ENCODE results near the gene PRG2. TPM values are rescaled to one million over a fixed set of nuclear protein-coding genes. Genes with fewer than 3 reads are reported as not detected.

Gene PRG2
- polyA plus RNA-seq, 2 of the 4 experiments (the other 2 are of a cell fraction) = not detected

DNA sequence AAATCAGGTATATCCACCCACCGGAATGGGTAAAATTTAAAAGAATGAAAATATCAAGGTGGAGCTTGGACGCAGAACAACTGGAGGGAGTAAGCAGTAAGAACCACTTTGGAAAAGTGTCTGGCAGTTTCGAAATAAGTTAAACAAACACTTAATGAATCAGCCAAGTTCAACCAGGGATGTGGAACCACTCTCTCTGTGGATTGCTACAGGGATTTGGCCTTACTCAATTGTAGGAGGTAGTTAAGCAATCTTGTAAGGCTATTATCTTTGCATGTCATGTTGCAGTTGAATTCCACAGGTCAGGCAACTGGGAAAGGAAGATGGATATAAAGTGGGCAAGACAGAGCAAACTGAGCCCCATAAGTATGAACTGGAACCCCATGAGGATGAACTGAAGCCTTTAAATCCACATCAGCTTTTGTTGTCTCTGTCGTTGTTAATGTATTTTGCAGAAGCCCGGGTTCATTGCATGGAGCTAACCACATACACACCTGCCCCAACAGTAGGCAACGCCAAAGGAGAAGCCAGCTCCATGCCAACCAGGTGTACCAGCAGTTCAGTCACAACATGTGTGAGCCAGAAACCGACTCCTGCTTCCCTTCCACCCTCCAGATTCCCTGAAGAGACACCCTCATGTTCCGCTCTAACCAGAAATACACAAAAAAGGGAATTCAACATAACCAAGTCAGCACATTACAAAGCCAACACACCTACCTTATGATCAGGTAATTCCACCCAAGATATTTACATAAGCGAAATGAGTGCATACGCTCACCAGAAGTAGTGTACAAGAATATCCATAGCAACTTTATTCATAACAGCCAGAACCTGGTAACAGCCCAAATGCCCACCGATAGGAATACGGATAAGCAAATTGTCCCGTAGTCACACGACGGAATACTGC, 44.4 kb upstream of the PRG2 start (continued):
- no peak for TF ChIP-seq ZC3H11A (IDR thresholded peaks at IDR 0.05)
- TF ChIP-seq, protein P1, sequence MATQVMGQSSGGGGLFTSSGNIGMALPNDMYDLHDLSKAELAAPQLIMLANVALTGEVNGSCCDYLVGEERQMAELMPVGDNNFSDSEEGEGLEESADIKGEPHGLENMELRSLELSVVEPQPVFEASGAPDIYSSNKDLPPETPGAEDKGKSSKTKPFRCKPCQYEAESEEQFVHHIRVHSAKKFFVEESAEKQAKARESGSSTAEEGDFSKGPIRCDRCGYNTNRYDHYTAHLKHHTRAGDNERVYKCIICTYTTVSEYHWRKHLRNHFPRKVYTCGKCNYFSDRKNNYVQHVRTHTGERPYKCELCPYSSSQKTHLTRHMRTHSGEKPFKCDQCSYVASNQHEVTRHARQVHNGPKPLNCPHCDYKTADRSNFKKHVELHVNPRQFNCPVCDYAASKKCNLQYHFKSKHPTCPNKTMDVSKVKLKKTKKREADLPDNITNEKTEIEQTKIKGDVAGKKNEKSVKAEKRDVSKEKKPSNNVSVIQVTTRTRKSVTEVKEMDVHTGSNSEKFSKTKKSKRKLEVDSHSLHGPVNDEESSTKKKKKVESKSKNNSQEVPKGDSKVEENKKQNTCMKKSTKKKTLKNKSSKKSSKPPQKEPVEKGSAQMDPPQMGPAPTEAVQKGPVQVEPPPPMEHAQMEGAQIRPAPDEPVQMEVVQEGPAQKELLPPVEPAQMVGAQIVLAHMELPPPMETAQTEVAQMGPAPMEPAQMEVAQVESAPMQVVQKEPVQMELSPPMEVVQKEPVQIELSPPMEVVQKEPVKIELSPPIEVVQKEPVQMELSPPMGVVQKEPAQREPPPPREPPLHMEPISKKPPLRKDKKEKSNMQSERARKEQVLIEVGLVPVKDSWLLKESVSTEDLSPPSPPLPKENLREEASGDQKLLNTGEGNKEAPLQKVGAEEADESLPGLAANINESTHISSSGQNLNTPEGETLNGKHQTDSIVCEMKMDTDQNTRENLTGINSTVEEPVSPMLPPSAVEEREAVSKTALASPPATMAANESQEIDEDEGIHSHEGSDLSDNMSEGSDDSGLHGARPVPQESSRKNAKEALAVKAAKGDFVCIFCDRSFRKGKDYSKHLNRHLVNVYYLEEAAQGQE (IDR thresholded peaks at IDR 0.05) = no peak
- no peak for TF ChIP-seq NR3C1 (IDR thresholded peaks at IDR 0.05)
- no peak; the same call in 1 of the 2 replicates for TF ChIP-seq RARB (CRISPR knock-in tag; IDR thresholded peaks at IDR 0.05)
- TF ChIP-seq POLR2A (IDR thresholded peaks at IDR 0.05; ENCODE audit: low read length) = no peak
- TF ChIP-seq CHD4 (IDR thresholded peaks at IDR 0.05; ENCODE audit: borderline replicate concordance) = no peak
- no peak for TF ChIP-seq BHLHE40 (IDR thresholded peaks at IDR 0.05; ENCODE audit: low read depth, low read length)
- TF ChIP-seq JUNB (IDR thresholded peaks at IDR 0.05) = peak; percentile 87
- no peak for TF ChIP-seq SREBF2 (IDR thresholded peaks at IDR 0.05)
- TF ChIP-seq RAD21 (conservative IDR thresholded peaks at IDR 0.05 in 1 of 2, IDR thresholded peaks at IDR 0.05 in 1 of 2) = peak in 1 of 2 experiments; percentile 41; a peak in 1 of 5 replicates
- no peak; the same call in 1 of the 2 replicates for TF ChIP-seq HOXB13 (CRISPR knock-in tag; IDR thresholded peaks at IDR 0.05; ENCODE audit: low read depth)
- peak; percentile 52 for TF ChIP-seq SMC3 (IDR thresholded peaks at IDR 0.05)
- TF ChIP-seq HEYL (CRISPR knock-in tag; IDR thresholded peaks at IDR 0.05) = no peak
- TF ChIP-seq MAZ (IDR thresholded peaks at IDR 0.05; ENCODE audit: borderline replicate concordance, low read depth, low read length) = no peak
- TF ChIP-seq FOSB (CRISPR knock-in tag; IDR thresholded peaks at IDR 0.05) = no peak
- TF ChIP-seq KDM1A (IDR thresholded peaks at IDR 0.05; ENCODE audit: low read depth) = no peak
- TF ChIP-seq EHF (CRISPR knock-in tag; IDR thresholded peaks at IDR 0.05) = no peak
- TF ChIP-seq, protein P2, sequence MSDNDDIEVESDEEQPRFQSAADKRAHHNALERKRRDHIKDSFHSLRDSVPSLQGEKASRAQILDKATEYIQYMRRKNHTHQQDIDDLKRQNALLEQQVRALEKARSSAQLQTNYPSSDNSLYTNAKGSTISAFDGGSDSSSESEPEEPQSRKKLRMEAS (IDR thresholded peaks at IDR 0.05) = peak; percentile 61
- TF ChIP-seq CBX8 (IDR thresholded peaks at IDR 0.05) = no peak
- TF ChIP-seq CBX2 (IDR thresholded peaks at IDR 0.05; ENCODE audit: borderline replicate concordance, low read depth) = no peak
- TF ChIP-seq ZSCAN20 (CRISPR knock-in tag; IDR thresholded peaks at IDR 0.05) = no peak; the same call in 1 of the 2 replicates
- TF ChIP-seq, protein P3, sequence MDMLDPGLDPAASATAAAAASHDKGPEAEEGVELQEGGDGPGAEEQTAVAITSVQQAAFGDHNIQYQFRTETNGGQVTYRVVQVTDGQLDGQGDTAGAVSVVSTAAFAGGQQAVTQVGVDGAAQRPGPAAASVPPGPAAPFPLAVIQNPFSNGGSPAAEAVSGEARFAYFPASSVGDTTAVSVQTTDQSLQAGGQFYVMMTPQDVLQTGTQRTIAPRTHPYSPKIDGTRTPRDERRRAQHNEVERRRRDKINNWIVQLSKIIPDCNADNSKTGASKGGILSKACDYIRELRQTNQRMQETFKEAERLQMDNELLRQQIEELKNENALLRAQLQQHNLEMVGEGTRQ (IDR thresholded peaks at IDR 0.05) = no peak
- no peak for TF ChIP-seq RFX5 (IDR thresholded peaks at IDR 0.05)
- no peak for TF ChIP-seq TP53 (CRISPR knock-in tag; IDR thresholded peaks at IDR 0.05)
- no peak for TF ChIP-seq FOXS1 (CRISPR knock-in tag; IDR thresholded peaks at IDR 0.05)
- TF ChIP-seq GATA3 (IDR thresholded peaks at IDR 0.05; ENCODE audit: borderline replicate concordance) = peak; percentile 85
- no peak for TF ChIP-seq HOXA7 (CRISPR knock-in tag; IDR thresholded peaks at IDR 0.05)
- TF ChIP-seq PHF8 (IDR thresholded peaks at IDR 0.05; ENCODE audit: borderline replicate concordance, low read depth) = no peak
- TF ChIP-seq MYC (IDR thresholded peaks at IDR 0.05; ENCODE audit: borderline replicate concordance, low read length) = no peak
- peak; percentile 86 for TF ChIP-seq FOSL2 (IDR thresholded peaks at IDR 0.05)
- TF ChIP-seq FOSL2 (CRISPR knock-in tag; IDR thresholded peaks at IDR 0.05) = peak; percentile 91
- TF ChIP-seq, protein P4, sequence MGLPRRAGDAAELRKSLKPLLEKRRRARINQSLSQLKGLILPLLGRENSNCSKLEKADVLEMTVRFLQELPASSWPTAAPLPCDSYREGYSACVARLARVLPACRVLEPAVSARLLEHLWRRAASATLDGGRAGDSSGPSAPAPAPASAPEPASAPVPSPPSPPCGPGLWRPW (IDR thresholded peaks at IDR 0.05) = peak; percentile 100
- TF ChIP-seq RNF2 (IDR thresholded peaks at IDR 0.05; ENCODE audit: borderline replicate concordance, low read depth) = no peak
- TF ChIP-seq, protein P5, sequence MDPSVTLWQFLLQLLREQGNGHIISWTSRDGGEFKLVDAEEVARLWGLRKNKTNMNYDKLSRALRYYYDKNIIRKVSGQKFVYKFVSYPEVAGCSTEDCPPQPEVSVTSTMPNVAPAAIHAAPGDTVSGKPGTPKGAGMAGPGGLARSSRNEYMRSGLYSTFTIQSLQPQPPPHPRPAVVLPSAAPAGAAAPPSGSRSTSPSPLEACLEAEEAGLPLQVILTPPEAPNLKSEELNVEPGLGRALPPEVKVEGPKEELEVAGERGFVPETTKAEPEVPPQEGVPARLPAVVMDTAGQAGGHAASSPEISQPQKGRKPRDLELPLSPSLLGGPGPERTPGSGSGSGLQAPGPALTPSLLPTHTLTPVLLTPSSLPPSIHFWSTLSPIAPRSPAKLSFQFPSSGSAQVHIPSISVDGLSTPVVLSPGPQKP (IDR thresholded peaks at IDR 0.05; ENCODE audit: low read depth, low read length) = no peak
- no peak for TF ChIP-seq NFE2L2 (conservative IDR thresholded peaks at IDR 0.05; ENCODE audit: low read length)
- no peak for TF ChIP-seq EHMT2 (IDR thresholded peaks at IDR 0.05; ENCODE audit: low read depth)
- TF ChIP-seq ESRRA (IDR thresholded peaks at IDR 0.05; ENCODE audit: borderline replicate concordance, low read length) = no peak
- no peak for TF ChIP-seq CHD2 (IDR thresholded peaks at IDR 0.05; ENCODE audit: low read length, partially characterized antibody)

All from A549 (cell line).